SU-DHL-6 (cell line): ENCODE results near the gene DUS2.

Experiments used
- H2AFZ ChIP-seq: fragments of 200-600 bp; sonication (generic); 2 replicates; pipeline ENCODE4 v1.6.1; 2014; ENCODE audit warnings: low read depth, mild to moderate bottlenecking, moderate library complexity, mixed read lengths, antibody characterized with exemption, low read length; ENCODE audit not compliant: severe bottlenecking
- H3F3A ChIP-seq: fragments of 200-600 bp; shearing (Covaris generic); 2 replicates; pipeline ENCODE4 v1.6.0; 2016; ENCODE audit warnings: antibody characterized with exemption, mild to moderate bottlenecking; ENCODE audit not compliant: insufficient read depth
- H3K27ac ChIP-seq: fragments of 200-600 bp; sonication (generic); 2 replicates; pipeline ENCODE4 v1.5.1; 2016; ENCODE audit warnings: low read depth, mild to moderate bottlenecking, low read length, moderate library complexity, mixed read lengths
- H3K27me3 ChIP-seq: fragments of 200-600 bp; sonication (generic), shearing (Covaris generic); 2 replicates; pipeline ENCODE4 v1.6.0; 2014; ENCODE audit warnings: mild to moderate bottlenecking, low read length
- H3K36me3 ChIP-seq: fragments of 200-600 bp; sonication (generic); 2 replicates; pipeline ENCODE4 v1.6.1; 2014; ENCODE audit warnings: mild to moderate bottlenecking, low read length, mixed read lengths
- H3K4me2 ChIP-seq: fragments of 300-600, 200-600 bp; shearing (Covaris generic), sonication (generic); 2 replicates; pipeline ENCODE4 v1.6.0; 2014; ENCODE audit warnings: low read length, low read depth, mild to moderate bottlenecking; ENCODE audit not compliant: poor library complexity, severe bottlenecking
- H3K4me3 ChIP-seq: fragments of 200-600 bp; sonication (generic); 2 replicates; pipeline ENCODE4 v1.5.1; 2014; ENCODE audit warnings: antibody characterized with exemption, low read length, mild to moderate bottlenecking, mixed read lengths; ENCODE audit not compliant: insufficient read depth, poor library complexity, severe bottlenecking
- H3K79me2 ChIP-seq: fragments of 200-600 bp; sonication (generic); 2 replicates; pipeline ENCODE4 v1.6.1; 2014; ENCODE audit warnings: mild to moderate bottlenecking, low read length, moderate library complexity; ENCODE audit not compliant: insufficient read depth
- H3K9ac ChIP-seq: fragments of 200-600 bp; sonication (generic); 2 replicates; pipeline ENCODE4 v1.7.0; 2014; ENCODE audit warnings: mild to moderate bottlenecking, low read length
- H3K9me2 ChIP-seq: fragments of 200-600 bp; sonication (generic); replicated peaks from 2 replicates; pipeline ENCODE4 v1.6.1; 2014; ENCODE audit warnings: low read length; ENCODE audit not compliant: insufficient read depth
- H3K9me3 ChIP-seq: fragments of 200-600 bp; sonication (generic); 2 replicates; pipeline ENCODE4 v1.6.1; 2014; ENCODE audit warnings: low read length, mixed read lengths; ENCODE audit not compliant: insufficient read depth
- H4K20me1 ChIP-seq: fragments of 200-600 bp; sonication (generic); 2 replicates; pipeline ENCODE4 v1.6.1; 2014; ENCODE audit warnings: low read depth, mild to moderate bottlenecking, antibody characterized with exemption, low read length, moderate library complexity, mixed read lengths
- EZH2phosphoT487 ChIP-seq: fragments of 200-600 bp; sonication (generic), shearing (Covaris generic); conservative IDR thresholded peaks from 2 replicates; pipeline ENCODE4 v1.6.1; 2018; ENCODE audit warnings: mild to moderate bottlenecking, antibody characterized with exemption, low read length, moderate library complexity, mixed read lengths
- TF ChIP-seq, protein P1 (sequence below): fragments of 200-600 bp; sonication (generic); IDR thresholded peaks from one replicate; pipeline ENCODE4 v1.5.1; 2017; ENCODE audit warnings: antibody characterized with exemption, mild to moderate bottlenecking, low read length, moderate library complexity; ENCODE audit not compliant: insufficient read depth, poor library complexity, severe bottlenecking

The DUS2 gene

DNA sequence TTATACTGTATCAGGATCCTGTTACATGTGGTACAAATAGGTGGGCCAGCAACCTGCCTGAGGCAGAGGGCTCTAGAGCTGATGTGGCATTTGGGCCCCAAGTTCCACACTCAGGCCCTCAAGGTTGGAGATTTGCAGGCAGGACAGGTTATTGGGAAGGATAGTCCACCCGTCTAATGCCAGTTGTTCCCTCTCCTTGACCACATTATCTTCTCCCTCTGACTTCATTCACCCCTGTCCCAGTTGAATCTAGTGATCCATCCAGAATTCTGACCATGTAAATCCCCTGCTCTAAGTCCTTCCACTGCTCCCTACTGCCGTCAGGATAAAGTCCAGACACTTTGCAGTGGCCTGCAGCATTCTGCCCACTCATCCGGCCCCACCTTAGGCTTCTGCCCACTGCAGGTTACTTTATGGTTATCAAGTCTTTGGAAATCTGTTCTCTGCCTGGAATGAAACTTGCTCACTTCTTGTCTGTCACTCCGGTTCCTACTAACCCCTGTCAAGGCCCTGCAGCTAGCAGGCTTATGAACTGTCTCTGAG is 60.2 kb downstream of the DUS2 start:
- H3K4me2 ChIP-seq: no peak overlapping the region
- peaks cover 25% of the 10 kb centered on the region for H3K79me2 ChIP-seq
- H3K27me3 ChIP-seq: no peaks in the 10 kb centered on the region
- H3K36me3 ChIP-seq: no peaks in the 10 kb centered on the region
- H3K9me2 ChIP-seq: no peaks in the 10 kb centered on the region
- no peak overlapping the region for H3K4me3 ChIP-seq
- no peak overlapping the region for H3K9ac ChIP-seq
- peaks cover 10% of the 10 kb centered on the region for H3F3A ChIP-seq
- H4K20me1 ChIP-seq: peaks cover 11% of the 10 kb centered on the region; the same call in 1 of the 2 replicates
- no peak overlapping the region for H3K27ac ChIP-seq
- no peak for TF ChIP-seq EZH2phosphoT487
- TF ChIP-seq, protein P1, sequence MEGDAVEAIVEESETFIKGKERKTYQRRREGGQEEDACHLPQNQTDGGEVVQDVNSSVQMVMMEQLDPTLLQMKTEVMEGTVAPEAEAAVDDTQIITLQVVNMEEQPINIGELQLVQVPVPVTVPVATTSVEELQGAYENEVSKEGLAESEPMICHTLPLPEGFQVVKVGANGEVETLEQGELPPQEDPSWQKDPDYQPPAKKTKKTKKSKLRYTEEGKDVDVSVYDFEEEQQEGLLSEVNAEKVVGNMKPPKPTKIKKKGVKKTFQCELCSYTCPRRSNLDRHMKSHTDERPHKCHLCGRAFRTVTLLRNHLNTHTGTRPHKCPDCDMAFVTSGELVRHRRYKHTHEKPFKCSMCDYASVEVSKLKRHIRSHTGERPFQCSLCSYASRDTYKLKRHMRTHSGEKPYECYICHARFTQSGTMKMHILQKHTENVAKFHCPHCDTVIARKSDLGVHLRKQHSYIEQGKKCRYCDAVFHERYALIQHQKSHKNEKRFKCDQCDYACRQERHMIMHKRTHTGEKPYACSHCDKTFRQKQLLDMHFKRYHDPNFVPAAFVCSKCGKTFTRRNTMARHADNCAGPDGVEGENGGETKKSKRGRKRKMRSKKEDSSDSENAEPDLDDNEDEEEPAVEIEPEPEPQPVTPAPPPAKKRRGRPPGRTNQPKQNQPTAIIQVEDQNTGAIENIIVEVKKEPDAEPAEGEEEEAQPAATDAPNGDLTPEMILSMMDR: no peak
- no peak overlapping the region for H2AFZ ChIP-seq
- H3K9me3 ChIP-seq: no peaks in the 10 kb centered on the region

DNA sequence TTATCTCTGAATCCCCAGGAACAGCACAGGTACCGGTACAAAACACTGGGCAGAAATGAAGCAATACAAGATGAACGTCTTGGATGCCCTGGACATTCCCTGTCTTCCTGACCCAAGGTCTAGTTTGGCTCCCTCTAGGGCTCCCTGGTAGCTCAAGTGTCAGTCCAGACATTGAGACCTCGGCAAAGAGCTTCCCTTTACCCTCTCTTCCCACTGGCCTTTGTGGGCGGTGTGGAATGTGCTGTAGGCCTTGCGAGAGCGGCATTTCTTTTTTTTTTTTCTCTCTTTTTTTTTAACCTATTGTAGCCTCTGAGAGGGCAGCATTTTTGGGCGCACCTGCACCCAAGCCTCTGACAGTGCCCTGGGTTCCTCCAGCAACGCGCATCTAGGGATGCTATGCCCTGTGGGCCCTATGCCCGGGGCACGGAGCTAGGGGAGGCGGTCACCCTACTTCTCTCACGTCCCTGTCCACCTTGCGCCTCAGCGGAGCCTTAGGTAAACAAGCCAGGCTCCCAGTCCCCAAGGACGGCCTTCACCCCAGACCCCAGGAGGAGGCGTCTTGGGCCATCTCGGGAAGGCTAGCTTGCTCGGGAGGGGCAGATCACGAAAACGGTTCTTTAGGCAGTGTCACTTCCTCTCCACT is 60.9 kb downstream of the DUS2 start:
- peaks cover 13% of the 10 kb centered on the region; the same call in 1 of the 2 replicates for H4K20me1 ChIP-seq
- peak overlapping the region; percentile 93 for H3K27ac ChIP-seq
- H3K27me3 ChIP-seq: no peaks in the 10 kb centered on the region
- H3K4me2 ChIP-seq: peak overlapping the region; percentile 95
- peaks cover 13% of the 10 kb centered on the region for H3F3A ChIP-seq
- H2AFZ ChIP-seq: peak overlapping the region; percentile 99
- TF ChIP-seq EZH2phosphoT487: no peak
- TF ChIP-seq, protein P1: no peak
- H3K9ac ChIP-seq: peak overlapping the region; percentile 94
- H3K4me3 ChIP-seq: peak overlapping the region; percentile 79
- no peaks in the 10 kb centered on the region for H3K9me2 ChIP-seq
- no peaks in the 10 kb centered on the region for H3K36me3 ChIP-seq
- no peaks in the 10 kb centered on the region for H3K9me3 ChIP-seq
- peaks cover 31% of the 10 kb centered on the region for H3K79me2 ChIP-seq

DNA sequence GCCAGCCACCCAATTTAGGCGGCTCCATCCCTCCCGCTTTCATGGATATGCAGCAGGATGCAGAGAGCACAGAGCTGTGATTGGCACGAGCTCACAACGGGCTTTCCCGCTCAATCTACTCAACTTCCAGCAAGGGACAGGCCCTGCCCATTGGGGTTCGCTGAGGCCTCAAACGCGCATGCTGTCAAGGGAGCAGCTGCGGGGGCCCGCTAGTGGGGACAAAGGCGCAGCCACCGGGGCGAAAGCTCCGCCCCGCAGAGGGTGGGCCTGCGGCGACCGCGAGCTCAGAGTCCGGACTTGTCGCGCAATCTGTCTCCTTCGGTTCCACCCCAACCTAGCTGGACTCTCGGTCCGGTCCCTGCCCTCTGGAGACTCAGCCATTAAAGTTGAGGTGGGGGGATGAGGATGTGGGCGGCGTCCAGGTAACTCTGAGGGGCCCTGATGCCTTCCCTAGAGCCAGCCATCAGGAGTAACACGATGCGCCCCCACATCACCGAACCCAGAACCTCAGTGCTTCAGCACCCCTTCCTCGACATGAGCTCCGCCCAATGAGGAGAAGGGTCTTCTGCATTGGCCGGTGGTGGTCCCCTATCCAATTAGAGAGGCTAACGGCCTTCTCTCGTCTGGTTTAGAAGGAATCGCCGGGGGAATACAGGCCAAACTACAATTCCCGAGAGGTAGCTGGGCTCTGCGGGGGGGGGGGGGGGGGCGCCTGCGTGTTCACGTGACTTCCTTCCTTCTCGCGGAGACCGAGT is 61.6 kb downstream of the DUS2 start:
- Histone ChIP-seq H3K9ac (peak overlapping the region; percentile 94), H3K9me3 (no peaks in the 10 kb centered on the region), H3K4me2 (peak overlapping the region; percentile 95), H3K4me3 (peak overlapping the region; percentile 79), H4K20me1 (peaks cover 19% of the 10 kb centered on the region; the same call in 1 of the 2 replicates), H3K27me3 (no peaks in the 10 kb centered on the region), H3K79me2 (peaks cover 38% of the 10 kb centered on the region), H3K9me2 (no peaks in the 10 kb centered on the region), H3K36me3 (no peaks in the 10 kb centered on the region), H2AFZ (peak overlapping the region; percentile 99), H3K27ac (peak overlapping the region; percentile 93), H3F3A (peaks cover 20% of the 10 kb centered on the region)
- TF ChIP-seq EZH2phosphoT487: no peak
- TF ChIP-seq, protein P1: no peak
